Gastrocnemius medialis (tissue), 4 donors: ENCODE results near the gene TMEM178A. TPM values are rescaled to one million over a fixed set of nuclear protein-coding genes. Genes with fewer than 3 reads are reported as not detected.

ENCODE experiments used
- ATAC-seq, 2 donors: fragments of 150-250 bp; one replicate each; pipeline ENCODE4 v1.9.1; 2016
- DNase-seq, 2 donors: peaks; one replicate each; pipeline ENCODE4 v3.0.0-alpha.2; 2019
- H3K27ac ChIP-seq, 4 donors: fragments of 200-600 bp; sonication (generic); 1 replicate in 1 of 4; 2 replicates in 3 of 4; pipeline ENCODE4 v1.5.1; 2016 to 2018; ENCODE audit warnings: mild to moderate bottlenecking in 2 of 4, moderate library complexity in 1 of 4
- H3K27me3 ChIP-seq, 3 donors: fragments of 200-600 bp; sonication (generic) in 2 of 3; 1 replicate in 1 of 3; 2 replicates in 2 of 3; pipeline versions ENCODE4 v1.5.1 to v1.6.0; 2016 to 2019; ENCODE audit warnings: mild to moderate bottlenecking in 1 of 3, moderate library complexity in 1 of 3
- H3K36me3 ChIP-seq, 2 donors: fragments of 200-600 bp; sonication (generic) in 1 of 2; one replicate each; pipeline ENCODE4 v1.5.1; 2017 to 2018
- H3K4me1 ChIP-seq, 2 donors: fragments of 200-600 bp; sonication (generic) in 1 of 2; one replicate each; pipeline ENCODE4 v1.5.1; 2016 to 2017; ENCODE audit warnings: mild to moderate bottlenecking in 2 of 2
- H3K4me3 ChIP-seq, 4 donors: fragments of 200-600 bp; sonication (generic) in 3 of 4; 1 replicate in 1 of 4; 2 replicates in 3 of 4; pipeline ENCODE4 v1.5.1; 2016 to 2019; ENCODE audit warnings: mild to moderate bottlenecking in 2 of 4
- H3K9me3 ChIP-seq, 3 donors: fragments of 200-600 bp; sonication (generic) in 2 of 3; 1 replicate in 1 of 3; 2 replicates in 2 of 3; pipeline ENCODE4 v1.5.1; 2016 to 2019
- POLR2A ChIP-seq, 2 donors: fragments of 450-650 bp; IDR thresholded peaks; one replicate each; pipeline ENCODE4 v1.6.1; 2017; ENCODE audit warnings: antibody characterized with exemption in 2 of 2, mild to moderate bottlenecking in 2 of 2, moderate library complexity in 2 of 2
- in situ Hi-C, 4 donors: fragments of 200-750 bp; cut with MboI; loops; one replicate each; pipeline versions ENCODE4 v1.15.0 to v1.8.0; 2017; ENCODE audit warnings: low sequenced_read_pairs in 4 of 4
- intact Hi-C: fragments of 100-400 bp; cut with DNase I; formaldehyde crosslinking; loops from one replicate; pipeline ENCODE4 v1.15.1; 2023; ENCODE audit warnings: low total_unique reads
- total RNA-seq, 4 donors: library from RNA; depleted of rRNA; stranded (reverse); fragments of >200 nt; gene quantifications; one replicate each; pipeline versions ENCODE4 v1.1.0 to v1.2.3, GENCODE V29; 2016
- TF ChIP-seq, protein P1 (sequence below), 5 experiments: fragments of 450-650 bp in 3 of 5; fragments of 200-600 bp in 2 of 5; sonication (generic) in 2 of 5; IDR thresholded peaks in 4 of 5; conservative IDR thresholded peaks in 1 of 5; 1 replicate in 4 of 5; 2 replicates in 1 of 5; pipeline ENCODE4 v1.5.1; 2016 to 2019; ENCODE audit warnings: antibody characterized with exemption in 5 of 5, mild to moderate bottlenecking in 3 of 5, moderate library complexity in 3 of 5

The TMEM178A gene
- total RNA-seq, 4 donors from 2014 or later = 0.42 TPM; not detected in 3

DNA sequence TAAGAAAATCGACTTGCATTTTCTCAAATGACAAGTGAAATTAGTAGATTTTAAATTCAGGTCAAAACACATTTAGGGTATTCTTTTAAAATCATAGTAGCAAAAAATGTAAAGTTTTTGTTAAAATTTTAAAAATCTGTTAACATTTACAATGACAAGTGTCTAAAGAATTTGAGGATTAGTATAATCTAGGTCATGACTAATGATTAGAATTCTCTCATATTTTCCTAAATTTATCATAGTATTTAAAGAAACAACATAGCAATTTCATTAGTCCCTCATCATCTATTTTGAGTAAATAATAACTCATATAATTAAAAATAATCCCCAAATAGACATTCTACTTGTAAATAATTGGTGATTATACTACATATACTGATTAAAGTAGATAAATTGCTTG is 89.7 kb downstream of the TMEM178A start:
- Histone ChIP-seq H3K4me3 (no peak overlapping the region), H3K4me1 (no peaks in the 10 kb centered on the region), H3K9me3 (no peaks in the 10 kb centered on the region), H3K27ac (no peak overlapping the region), H3K36me3 (peaks cover 0 to 90% of the 10 kb centered on the region in 2 donors), H3K27me3 (no peaks in the 10 kb centered on the region)
- no peak for TF ChIP-seq POLR2A (IDR thresholded peaks at IDR 0.05)
- TF ChIP-seq, protein P1, sequence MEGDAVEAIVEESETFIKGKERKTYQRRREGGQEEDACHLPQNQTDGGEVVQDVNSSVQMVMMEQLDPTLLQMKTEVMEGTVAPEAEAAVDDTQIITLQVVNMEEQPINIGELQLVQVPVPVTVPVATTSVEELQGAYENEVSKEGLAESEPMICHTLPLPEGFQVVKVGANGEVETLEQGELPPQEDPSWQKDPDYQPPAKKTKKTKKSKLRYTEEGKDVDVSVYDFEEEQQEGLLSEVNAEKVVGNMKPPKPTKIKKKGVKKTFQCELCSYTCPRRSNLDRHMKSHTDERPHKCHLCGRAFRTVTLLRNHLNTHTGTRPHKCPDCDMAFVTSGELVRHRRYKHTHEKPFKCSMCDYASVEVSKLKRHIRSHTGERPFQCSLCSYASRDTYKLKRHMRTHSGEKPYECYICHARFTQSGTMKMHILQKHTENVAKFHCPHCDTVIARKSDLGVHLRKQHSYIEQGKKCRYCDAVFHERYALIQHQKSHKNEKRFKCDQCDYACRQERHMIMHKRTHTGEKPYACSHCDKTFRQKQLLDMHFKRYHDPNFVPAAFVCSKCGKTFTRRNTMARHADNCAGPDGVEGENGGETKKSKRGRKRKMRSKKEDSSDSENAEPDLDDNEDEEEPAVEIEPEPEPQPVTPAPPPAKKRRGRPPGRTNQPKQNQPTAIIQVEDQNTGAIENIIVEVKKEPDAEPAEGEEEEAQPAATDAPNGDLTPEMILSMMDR (IDR thresholded peaks at IDR 0.05 in 4 of 5, conservative IDR thresholded peaks at IDR 0.05 in 1 of 5) = no peak
- ATAC-seq (no peak), DNase-seq (no peak)
- intact Hi-C loops = no loop called here
- in situ Hi-C loops = no loop called here

DNA sequence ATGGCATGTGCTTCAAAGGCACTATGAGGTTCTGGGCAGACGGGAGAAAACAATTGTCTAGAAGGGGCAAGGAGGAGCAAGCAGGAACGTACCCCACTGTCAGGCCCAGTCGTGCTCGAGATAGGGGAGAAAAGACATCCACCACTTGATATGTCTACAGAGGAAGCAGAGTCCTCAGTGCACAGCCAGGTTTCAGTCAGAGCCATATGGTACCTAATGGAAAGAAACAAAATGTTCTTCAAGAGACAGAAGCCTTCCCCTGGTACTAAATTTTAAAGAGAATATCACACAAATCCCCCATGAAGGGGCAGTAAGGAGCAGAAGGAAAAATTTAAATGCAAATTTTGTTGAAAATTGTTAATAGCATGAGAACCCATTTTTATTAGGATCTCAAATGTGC is 91.4 kb downstream of the TMEM178A start:
- H3K4me1 ChIP-seq = no peaks in the 10 kb centered on the region
- ATAC-seq = no peak
- no peaks in the 10 kb centered on the region for H3K9me3 ChIP-seq
- in situ Hi-C loops (no loop called here), intact Hi-C loops (no loop called here)
- no peak overlapping the region for H3K27ac ChIP-seq
- DNase-seq = no peak
- peaks cover 0 to 84% of the 10 kb centered on the region in 2 donors for H3K36me3 ChIP-seq
- H3K4me3 ChIP-seq = no peak overlapping the region
- no peaks in the 10 kb centered on the region for H3K27me3 ChIP-seq
- TF ChIP-seq, protein P1 (IDR thresholded peaks at IDR 0.05 in 4 of 5, conservative IDR thresholded peaks at IDR 0.05 in 1 of 5) = no peak
- no peak for TF ChIP-seq POLR2A (IDR thresholded peaks at IDR 0.05)

DNA sequence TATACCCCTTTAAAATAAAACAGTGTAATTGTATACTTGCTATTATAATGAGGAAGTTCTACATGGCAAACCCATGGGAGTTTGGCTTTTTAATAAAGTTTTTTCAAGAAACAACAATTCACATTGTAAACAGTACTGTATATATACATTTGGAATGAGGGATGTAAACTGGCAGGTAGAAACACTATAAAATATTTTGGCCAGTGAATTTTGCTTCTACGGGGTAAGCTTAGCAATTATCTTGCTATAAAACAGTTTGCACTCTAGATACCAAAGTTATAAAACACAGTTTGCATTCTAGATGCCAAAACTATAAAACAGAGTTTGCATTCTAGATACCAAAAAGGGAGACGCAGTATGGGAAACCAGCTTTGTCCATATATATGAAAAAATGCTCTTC is 96.7 kb downstream of the TMEM178A start:
- TF ChIP-seq POLR2A (IDR thresholded peaks at IDR 0.05) = no peak
- TF ChIP-seq, protein P1 (IDR thresholded peaks at IDR 0.05 in 4 of 5, conservative IDR thresholded peaks at IDR 0.05 in 1 of 5) = no peak
- DNase-seq (no peak), ATAC-seq (no peak)
- in situ Hi-C loops (no loop called here), intact Hi-C loops (no loop called here)
- H3K27ac ChIP-seq = no peak overlapping the region
- no peaks in the 10 kb centered on the region for H3K27me3 ChIP-seq
- H3K4me3 ChIP-seq = no peak overlapping the region
- no peaks in the 10 kb centered on the region for H3K9me3 ChIP-seq
- H3K4me1 ChIP-seq = no peaks in the 10 kb centered on the region
- H3K36me3 ChIP-seq = peaks cover 0 to 57% of the 10 kb centered on the region in 2 donors

Other genes starting within 250 kb of the TMEM178A start
- 10 to 100 TPM; 23.0 to 52.1 (median 31.8) TPM for gene MAP4K3, start 228.6 kb upstream of the TMEM178A start, total RNA-seq
- 10 to 100 TPM in 1 of 4 donors, 1 to 10 TPM in 3; 4.6 to 11.2 (median 8.6) TPM for gene THUMPD2, start 113.3 kb downstream of the TMEM178A start, total RNA-seq